ENCODE data around the gene KRT1.
"Not testable (repeated sequence)": the region's sequence is repeated elsewhere in the genome, so short reads cannot be mapped to it uniquely, and the experiment has no call there.

Gene KRT1

DNA sequence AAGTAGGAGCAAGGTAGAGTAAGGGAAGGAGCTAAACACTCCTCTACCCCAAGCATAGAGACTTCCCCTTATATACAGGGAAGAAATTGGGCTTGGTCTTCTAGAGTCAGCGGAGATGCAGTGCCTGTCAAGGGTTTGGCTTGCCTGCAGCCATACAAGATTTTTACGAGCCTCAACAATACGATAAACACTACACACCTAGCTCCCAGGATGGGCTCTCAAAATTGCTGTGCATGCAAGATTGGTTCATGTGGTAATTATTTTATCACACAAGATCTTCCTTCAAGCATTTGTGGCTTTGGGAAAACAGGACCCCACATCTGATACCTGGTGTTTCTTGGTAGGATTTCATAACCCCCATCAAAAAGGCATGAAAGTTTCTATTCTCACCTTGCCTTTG, at the start of gene KRT1:
KRT1 (minus strand) TSS at position 45 of the 400 bp plus-strand sequence. CDS start 59 bp downstream, outside the sequence.
- no peak for ATAC-seq

DNA sequence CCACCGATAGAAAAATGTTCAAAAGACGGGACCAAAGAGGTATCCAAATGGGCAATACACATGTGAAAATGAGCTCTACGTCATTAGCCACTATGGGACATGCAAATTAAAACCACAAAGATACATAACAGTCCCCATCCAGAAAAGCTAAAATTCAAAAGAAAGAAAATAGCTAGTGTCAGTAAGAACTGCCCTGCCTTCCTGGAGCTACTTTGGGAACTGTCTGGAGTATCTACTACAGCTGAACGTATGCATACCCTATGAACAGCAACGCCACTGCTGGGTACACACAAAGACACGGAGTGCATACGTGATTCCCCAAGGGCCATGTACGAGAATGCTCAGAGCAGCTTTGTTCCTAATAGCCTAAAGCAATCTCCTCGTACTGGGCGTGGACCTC, 48.9 kb upstream of the KRT1 start:
- ATAC-seq, result no peak

DNA sequence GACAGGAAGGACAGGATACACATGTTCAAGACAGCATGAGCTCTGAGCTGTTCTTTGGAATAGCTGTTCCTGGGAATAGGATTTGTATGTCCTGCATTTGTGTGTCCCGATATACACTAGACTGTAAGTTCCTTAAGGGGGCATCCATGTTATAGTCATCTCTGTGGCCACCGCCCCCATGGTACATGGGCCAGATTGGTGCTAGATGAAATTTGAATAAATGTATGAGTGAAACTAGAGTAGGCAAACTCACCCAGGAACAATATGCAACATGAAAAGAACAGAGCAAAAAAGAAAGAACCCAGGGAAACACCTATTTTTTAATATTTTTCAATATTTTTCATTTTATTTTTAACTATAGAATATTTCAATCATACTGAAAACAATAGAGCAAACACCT, 48.2 kb upstream of the KRT1 start:
- no peak for ATAC-seq

DNA sequence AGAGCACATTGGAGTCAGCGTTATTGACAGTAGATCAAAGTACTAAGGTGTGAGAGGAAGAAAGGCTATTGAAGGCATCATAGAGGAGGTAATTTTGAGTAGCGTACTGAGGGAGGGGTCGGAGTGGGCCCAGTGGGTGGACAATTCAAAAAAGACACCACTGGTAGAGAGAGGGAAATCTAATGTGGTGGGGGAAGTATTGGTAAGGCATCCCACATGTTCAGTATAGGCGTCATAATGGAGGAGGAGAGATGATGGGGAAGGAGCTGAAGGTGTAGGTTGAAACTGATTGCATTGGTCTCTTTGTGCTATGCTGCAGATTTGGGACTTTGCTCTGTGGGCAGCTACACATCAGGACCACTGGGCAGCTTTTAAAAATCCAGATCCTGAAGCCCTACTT, 46.8 kb upstream of the KRT1 start:
- no peak for ATAC-seq

DNA sequence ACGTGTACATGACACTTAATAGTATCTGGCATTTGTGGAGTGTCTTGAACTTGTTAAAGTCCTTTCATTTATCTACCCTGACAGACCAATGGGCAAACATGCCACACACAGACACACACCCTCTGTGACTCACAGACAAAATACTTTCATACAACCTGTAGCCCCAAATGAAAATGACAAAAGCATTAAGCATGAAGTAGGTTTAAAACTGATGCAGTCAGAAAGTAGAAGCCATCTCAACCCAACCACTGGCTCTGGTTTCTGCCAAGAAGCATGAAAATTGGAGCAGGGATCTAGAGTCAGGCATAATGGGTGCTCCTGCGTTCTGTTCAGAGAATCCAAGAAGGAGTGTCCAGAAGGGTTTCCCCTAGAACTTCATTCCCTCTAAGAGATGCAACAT, 46.2 kb upstream of the KRT1 start:
- ATAC-seq, result no peak

DNA sequence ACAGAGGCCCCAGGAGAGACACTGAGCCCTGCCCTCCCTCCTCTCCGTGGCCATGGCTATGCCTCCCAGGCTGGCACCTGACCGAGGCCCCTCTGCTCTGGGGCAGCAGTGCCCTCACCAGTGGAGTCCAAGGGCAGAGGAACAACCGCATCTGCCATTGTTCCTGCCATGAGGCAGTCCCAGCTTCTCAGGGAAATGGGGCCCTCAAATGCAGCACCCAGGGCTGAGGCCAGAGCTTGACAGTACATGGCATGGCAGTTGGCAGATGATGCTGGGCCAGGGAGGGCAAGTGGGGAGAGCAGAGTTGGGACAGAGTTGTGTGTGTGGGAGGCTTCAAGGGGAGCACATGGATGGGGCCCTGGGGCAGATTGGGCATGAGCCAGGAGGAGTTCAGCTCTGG, 44.2 kb upstream of the KRT1 start:
- no peak for ATAC-seq

DNA sequence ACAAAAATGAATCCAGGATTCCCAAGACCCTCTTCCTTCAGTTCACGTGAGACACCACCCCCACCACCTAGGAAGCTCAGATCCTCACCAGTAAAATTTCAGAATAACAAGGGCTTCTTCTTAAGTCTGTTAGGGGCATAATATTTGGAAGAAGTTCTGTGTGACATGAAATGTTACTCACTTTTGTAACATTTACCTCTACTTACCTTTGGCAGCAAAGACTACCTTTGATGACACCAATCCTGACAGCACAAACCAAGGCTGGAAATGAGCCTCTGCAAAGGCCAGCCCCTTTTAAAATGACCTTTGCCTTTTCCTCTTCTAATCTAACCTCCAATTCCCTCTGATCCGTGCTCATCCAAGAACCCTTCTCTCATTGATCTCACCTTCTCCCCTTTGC, 42.5 kb upstream of the KRT1 start:
- no peak for ATAC-seq

DNA sequence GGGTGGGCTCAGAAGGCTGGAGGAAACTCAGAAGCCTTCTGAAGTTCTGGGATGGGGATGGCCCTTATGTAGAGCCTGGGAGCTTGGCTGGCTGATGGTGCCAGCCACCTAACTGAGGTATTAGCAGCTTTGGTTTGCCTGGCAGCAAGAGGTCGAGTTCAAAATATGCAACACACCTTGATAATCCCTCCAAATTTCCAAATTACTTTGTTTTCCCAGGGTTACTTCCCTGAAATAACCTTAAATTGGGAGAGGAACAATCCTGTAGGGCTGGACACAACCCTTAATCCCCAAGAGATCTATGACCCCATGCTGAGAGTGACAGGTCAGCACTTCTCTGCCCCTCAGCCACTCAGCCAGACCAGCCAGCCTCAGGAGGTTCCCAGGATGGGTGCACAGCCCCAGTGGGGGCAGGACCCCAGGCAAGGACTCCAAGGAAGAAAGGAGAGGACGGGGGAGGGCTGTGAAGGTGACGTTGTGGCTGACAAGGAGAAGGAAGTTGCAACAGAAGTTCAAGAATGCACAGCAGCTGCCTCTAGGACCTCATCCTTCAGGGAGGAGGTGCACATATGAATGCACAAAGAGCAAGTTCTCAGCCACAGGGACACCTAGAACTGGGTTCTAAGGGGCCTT, 41.7 kb upstream of the KRT1 start:
- ATAC-seq, result no peak

DNA sequence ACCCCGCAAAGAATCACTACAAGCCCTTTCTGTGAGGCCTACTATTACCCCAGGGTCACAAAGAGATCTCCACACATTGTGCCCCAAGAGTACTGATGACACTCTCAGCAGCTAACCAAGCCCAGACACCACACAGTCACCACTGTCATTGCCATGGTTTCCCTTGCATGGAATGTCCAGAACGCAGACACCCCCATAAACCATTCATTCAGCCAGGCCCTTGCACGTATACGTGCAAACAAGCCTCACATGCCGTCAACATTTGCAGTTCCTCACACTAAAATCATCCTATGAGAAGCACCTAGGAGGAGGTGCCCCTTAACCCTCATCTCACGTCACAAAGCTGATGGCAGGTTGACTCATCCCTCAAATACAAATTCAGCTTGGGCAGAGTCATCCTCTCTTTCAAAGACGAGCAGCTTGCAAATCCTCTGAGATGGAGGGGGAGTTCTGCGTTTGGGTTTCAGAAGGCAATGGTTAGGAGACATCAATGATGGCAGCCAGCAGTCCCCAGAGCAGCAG, 40.2 kb upstream of the KRT1 start:
- no peak for ATAC-seq

DNA sequence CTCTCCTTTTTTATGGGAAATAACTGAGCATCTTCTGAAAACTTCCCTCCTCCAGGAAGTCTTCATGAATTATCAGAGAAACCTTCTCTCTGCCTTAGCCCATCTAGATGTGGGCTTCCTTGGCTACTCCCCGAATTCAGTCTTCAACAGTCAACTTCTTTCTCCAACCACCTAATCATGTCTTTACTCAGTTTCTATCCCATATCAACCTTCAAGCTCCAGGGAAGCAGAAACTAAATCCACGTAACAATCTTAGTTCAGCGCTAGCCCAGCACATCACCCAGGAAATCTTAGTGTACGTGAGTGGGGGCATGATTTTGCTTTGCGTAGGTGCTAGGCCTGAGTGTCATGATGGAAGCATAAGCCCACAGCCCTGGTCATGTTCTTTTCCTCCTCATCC, 35.9 kb upstream of the KRT1 start:
- no peak for ATAC-seq

DNA sequence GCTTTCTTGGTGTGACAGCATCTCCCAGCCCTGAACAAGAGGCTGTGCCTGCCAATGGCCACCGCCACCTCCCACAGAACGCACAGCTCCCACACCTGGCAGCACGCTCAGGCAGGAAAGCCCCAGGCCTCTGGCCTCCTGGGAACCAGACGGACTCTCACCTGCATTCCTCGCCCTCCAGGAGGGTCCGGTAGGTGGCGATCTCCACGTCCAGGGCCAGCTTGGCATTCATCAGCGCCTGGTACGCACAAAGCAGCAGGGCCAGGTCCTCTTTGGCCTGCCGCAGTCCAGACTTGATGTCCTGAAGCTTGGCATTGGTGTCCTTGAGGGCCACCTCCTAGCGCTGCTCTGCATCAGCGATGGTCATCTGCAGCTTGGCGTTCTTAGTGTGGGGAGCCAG, 35.2 kb upstream of the KRT1 start:
- ATAC-seq, result no peak

DNA sequence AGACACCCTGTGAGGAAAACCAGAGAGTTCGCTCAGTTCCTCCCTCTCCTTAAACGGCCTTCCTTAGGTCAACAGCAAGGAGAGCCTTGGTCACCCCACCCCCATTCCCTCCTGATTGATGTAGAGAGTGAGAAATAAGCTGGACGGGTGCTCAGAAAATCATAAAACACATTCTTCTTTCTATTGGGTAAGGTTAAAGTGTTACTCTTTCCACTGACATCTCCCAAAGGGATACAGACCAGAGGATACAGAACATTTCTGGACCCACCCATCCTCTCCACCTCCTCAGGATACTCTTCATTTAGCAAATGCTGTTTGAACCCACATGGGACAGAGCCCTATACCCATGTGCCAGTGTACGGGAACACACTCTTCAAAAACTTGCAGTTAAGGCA, 34.7 kb upstream of the KRT1 start:
- no peak for ATAC-seq

DNA sequence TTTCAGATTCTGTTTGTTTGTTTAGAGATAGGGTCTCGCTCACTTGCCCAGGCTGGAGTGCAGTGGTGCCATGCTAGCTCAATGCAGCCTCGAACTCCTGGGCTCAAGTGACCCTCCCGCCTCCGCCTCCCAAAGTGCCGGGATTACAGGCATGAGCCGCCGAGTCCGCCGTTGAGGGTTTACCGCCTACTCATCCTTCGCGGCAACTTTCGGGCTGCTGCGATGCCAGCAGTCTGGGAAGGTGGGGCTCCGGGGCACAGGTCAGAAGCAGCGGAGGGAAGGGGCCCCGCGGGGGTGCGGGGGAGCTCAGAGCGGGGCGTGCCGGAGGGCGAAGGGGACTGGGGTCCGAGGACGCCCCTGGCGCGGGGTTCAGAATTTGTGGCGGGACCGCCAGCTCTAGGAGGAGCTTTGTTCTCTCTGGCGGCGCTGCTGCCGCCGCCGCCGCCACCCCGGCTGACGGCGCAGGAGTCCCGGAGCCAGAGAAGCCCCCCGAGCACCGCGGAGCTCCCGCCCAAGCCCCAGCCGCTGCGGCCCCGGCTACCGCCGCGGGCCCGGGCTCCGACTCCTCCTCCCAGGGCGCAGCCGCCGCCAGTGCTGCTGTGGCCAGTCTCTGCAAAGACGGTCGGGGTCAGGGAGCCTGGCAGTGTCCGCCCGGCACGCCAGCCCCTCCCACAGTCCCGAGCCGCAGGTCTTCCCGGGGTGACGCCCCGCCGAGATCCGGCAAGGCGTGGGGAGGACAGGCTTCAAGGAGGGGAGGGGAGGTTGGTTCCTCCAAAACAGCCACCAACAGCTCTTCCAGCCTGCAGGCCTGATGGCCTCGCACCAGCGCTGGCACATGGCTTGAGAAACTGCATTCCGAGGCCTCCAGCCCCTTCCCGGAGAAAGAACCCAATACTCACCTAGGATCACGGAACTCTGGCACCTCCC, 34.0 kb upstream of the KRT1 start:
- ATAC-seq, result no peak

DNA sequence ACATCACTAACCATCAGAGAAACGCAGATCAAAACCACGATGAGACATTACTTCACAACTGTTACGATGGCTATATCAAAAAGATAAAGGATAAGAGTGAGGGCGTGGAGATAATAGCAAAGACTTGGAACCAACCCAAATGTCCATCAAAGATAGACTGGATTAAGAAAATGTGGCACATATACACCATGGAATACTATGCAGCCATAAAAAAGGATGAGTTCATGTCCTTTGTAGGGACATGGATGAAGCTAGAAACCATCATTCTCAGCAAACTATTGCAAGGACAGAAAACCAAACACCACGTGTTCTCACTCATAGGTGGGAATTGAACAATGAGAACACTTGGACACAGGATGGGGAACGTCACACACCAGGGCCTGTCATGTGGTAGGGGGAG, 31.9 kb upstream of the KRT1 start:
- not testable (repeated sequence) for ATAC-seq

DNA sequence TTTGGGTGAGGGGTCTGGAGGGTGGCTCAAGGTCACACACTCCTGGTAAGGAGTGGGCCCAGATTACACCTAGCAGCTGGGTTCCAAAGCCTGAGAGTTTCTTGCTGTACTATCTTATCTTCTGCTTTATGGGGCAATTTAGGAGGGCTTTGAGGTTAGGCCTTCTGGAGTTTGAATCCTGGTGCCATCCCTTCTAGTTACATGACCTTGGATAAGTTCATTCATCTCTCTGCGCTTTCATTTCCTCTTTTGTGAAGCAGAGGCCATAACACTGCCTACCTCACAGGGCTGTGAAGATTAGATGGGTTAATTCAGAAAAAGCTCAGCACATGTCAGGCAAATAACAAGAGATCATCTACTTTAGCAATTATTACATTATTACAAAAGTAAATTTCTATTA, 30.5 kb upstream of the KRT1 start:
- no peak for ATAC-seq

DNA sequence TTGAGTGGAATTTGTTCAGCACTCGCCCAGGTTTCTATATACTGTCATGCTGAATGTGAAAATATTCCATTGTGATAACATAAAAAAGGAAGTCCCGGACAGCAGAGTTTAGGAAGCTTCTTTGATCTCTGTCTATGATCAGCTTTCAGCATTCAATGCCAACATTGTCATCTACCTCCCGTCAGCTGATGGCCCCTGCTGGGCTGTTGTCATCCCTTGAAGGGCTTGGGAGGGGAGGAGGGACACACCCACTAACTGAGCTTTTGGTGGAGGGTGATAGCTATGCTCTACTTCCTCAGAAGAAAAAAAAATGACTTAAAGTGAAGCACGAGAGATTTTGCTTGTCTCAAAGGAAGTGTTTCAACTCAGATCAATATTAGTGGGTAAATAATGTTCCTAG, 27.8 kb upstream of the KRT1 start:
- ATAC-seq, result no peak

DNA sequence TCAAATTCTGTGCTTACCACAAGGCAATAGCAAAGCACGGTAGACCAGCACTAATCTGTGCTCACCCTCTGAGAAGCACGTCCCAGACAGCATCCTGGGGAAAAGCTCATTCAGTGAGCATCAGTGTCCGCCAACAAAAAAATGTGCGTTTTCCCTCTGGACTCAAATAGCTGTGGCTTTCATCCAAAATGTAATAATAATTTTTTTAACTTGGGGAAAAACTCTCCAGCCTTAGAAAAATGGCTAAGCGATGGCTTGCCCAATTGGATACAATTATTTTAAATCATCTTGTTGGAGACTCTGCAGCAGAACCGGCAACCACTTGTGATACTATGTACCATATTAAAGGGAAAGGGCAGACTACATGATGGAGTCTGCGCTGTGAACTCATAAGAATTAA, 24.3 kb upstream of the KRT1 start:
- ATAC-seq, result no peak

DNA sequence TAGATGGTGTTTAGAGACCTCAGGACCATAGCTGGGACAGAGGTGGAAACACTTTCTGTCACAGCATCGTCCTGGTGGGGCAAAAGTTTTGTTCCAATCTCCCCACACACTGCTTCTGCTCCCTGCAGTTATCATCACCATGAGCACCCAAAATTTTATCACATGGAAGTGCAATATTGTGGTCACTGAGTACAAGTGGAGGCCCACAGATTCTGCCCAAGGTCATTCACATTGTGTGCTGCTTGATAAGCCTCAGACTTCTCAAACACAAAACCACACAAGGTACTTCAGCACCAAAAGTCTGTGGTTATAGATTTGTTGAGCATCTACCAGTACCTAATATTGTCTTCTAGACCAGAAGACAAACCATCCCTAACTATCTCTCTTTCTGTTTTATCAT, 23.7 kb upstream of the KRT1 start:
- ATAC-seq, result no peak

DNA sequence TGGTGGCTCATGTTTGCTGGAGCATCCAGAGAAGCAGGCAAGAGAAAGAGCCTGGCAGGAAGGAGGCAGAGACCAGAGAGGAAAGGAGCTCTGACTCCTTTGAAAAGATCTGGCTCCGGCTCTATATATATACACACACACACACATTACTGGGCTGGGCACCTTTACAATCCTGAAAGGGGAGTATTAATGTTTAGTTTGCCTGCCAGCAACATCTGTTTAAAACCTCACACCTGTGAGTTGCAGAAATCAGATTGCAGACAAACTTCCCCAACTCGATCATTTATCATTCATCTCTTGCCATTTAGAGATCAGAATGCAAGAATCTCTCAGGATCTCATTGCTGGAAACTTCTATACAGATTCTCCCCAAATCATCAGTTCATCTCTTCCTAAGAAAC, 23.2 kb upstream of the KRT1 start, which contains the start of gene KRT77:
KRT77 (minus strand) TSS at position 101 of the 400 bp plus-strand sequence; CDS start at position 11, 90 bp downstream.
- no peak for ATAC-seq

DNA sequence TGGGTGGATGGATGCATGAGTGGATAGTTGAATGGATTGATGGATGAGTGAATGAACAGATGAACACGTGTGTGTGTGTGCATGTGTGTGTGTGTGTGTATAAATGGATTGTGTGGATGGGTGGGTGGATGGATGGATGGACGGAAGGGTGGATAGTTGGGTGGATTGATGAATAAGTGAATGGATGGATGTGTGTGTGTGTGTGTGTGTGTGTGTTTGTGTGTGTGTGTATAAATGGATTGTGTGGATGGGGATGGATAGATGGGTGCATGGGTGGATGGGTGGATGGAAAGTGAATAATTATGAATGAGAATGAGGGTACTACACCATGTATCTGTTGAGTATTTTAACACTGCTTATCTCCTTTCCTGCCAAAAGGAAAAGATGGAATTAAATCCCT, 22.1 kb upstream of the KRT1 start:
- no peak for ATAC-seq

DNA sequence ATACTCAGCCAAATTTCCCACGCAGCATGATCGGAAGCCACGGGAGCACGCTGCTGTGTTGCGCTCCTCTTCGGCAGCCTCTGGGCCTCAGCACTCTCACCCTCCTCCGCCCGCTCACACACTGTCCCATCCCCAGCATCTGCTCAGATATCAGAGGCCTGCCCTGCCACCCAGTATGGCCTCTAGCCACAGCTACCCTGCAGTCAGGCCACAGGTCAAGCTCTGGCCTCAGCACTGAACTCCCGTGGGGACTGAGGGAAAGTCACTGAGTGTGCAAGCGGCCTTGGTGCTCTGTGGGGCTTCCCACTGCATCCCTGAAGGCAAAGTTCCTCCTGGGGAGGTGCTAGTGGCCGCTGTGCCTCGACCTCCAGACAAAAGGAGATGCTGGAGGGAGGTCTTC, 21.1 kb upstream of the KRT1 start:
- ATAC-seq, result no peak

DNA sequence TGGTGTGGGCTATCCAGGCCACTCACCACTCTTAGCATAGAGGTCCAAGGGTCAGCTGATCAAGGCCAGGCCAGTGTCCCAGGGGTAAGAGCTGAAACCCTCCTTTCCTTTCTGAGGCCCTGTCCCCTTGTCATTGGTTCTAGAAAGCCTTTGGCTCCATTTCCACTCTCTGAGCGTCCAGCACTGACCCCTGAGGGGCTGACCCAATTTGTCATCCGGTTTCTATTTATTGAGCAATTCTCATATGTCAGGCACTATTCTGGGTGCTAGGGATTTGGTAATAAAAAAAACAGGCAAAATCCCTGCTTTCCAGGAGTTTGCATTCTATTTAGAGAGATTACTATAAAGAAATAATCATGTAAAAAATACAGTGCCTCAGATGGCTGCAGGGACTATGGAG, 19.8 kb upstream of the KRT1 start:
- ATAC-seq, result no peak

DNA sequence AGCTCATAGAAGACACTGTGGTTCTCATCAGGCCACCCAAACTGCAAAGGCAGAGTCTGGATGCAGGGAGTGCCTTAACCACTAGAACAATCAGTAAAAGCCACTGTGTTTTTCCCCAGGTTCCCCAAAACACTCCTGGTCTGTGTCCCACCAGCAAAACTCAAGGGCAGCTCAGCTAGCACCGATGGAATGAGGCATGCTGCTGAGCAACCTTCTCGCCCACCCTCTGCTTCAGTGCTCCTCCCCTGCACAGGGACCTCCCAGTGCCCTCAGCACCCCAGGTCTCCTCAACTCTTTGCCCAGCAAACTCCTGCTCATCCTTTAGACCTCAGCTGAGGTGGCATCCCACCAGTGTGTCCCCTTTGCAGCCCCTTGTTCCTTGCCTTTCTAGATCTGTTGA, 19.2 kb upstream of the KRT1 start:
- no peak for ATAC-seq

All from activated CD4-positive, CD25-positive, alpha-beta regulatory T cell treated with anti-CD3 and anti-CD28 coated beads, Interleukin-2, amount 50 U/mL, for 24 hours (primary cell).